OCI-LY3 (cell line): ENCODE measurements around the gene DDX5.

Experiments used
- EZH2phosphoT487 ChIP-seq: fragments of 200-600 bp; shearing (Covaris generic); IDR thresholded peaks from 2 replicates; pipeline ENCODE4 v1.6.1; 2018; ENCODE audit warnings: antibody characterized with exemption, mixed run types, low read depth
- TF ChIP-seq, protein P1 (sequence below): fragments of 200-600, 300-600 bp; sonication (generic); IDR thresholded peaks from 2 replicates; pipeline ENCODE4 v1.5.1; 2014; ENCODE audit warnings: antibody characterized with exemption, low read length, low read depth

DNA sequence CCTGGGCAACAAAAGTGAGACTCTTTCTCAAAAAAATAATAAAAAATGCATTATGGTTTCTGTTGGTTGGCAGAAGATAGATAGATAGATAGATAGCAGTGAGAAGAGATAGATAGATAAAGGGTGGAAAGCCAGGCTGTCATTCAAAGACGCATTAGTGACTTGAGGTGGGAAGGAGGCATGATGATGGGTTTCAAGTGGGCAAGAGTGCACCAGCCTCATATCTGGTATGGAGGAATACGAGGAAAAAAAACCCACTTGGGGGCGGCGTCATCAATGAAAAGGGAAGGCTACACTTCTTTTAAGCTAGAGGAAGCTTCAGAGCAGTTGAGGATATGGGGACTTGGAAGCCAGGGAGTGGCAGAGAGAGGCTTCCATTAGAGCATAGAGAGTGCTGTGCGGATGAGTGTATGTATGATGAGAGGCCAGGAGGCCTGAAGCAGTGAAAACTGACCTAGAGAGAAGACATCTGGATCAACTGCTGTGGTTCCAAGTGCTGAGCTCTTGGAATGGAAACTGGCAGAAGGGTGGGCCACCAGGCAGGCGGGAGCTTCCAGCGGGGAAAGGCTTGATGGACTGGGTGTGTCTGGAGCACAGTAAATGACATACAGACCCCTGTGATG, 32.5 kb upstream of the DDX5 start:
- TF ChIP-seq, protein P1, sequence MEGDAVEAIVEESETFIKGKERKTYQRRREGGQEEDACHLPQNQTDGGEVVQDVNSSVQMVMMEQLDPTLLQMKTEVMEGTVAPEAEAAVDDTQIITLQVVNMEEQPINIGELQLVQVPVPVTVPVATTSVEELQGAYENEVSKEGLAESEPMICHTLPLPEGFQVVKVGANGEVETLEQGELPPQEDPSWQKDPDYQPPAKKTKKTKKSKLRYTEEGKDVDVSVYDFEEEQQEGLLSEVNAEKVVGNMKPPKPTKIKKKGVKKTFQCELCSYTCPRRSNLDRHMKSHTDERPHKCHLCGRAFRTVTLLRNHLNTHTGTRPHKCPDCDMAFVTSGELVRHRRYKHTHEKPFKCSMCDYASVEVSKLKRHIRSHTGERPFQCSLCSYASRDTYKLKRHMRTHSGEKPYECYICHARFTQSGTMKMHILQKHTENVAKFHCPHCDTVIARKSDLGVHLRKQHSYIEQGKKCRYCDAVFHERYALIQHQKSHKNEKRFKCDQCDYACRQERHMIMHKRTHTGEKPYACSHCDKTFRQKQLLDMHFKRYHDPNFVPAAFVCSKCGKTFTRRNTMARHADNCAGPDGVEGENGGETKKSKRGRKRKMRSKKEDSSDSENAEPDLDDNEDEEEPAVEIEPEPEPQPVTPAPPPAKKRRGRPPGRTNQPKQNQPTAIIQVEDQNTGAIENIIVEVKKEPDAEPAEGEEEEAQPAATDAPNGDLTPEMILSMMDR = no peak
- TF ChIP-seq EZH2phosphoT487 = no peak
